KOPT-K1 (cell line): ENCODE measurements around the gene LDLRAD3.

Experiments
- H3K27ac ChIP-seq: fragments of 200-600 bp; sonication (generic); 2 replicates; pipeline ENCODE4 v1.5.1; 2016; ENCODE audit warnings: antibody characterized with exemption, mild to moderate bottlenecking, low read depth, low read length; ENCODE audit not compliant: poor library complexity, severe bottlenecking
- H3K36me3 ChIP-seq: fragments of 200-600 bp; sonication (generic); 2 replicates; pipeline ENCODE4 v1.5.1; 2017; ENCODE audit warnings: antibody characterized with exemption, mild to moderate bottlenecking, low read length, moderate library complexity; ENCODE audit not compliant: insufficient read depth
- H3K9me3 ChIP-seq: fragments of 200-600 bp; sonication (generic); 2 replicates; pipeline ENCODE4 v1.5.1; 2017; ENCODE audit warnings: antibody characterized with exemption, low read length, mild to moderate bottlenecking; ENCODE audit not compliant: insufficient read depth, poor library complexity, severe bottlenecking

Gene LDLRAD3

GRCh38 chr11:36240801-36241200 is 296.9 kb downstream of the LDLRAD3 start:
- Histone ChIP-seq H3K36me3 (no peaks in the 10 kb centered on the region), H3K27ac (no peak overlapping the region), H3K9me3 (no peaks in the 10 kb centered on the region)

GRCh38 chr11:36241497-36241896 is 297.6 kb downstream of the LDLRAD3 start:
- Histone ChIP-seq H3K36me3 (no peaks in the 10 kb centered on the region), H3K9me3 (no peaks in the 10 kb centered on the region), H3K27ac (no peak overlapping the region)

- no peaks in the 10 kb centered on the region for H3K36me3 ChIP-seq
- no peak overlapping the region for H3K27ac ChIP-seq
Observed at GRCh38 chr11:36243641-36244040, 299.8 kb downstream of the LDLRAD3 start.

GRCh38 chr11:36247493-36247892 is 303.6 kb downstream of the LDLRAD3 start:
- Histone ChIP-seq H3K9me3 (peaks cover 12% of the 10 kb centered on the region), H3K36me3 (no peaks in the 10 kb centered on the region), H3K27ac (no peak overlapping the region)

More at GRCh38 chr11:36243641-36244040, 299.8 kb downstream of the LDLRAD3 start:
- H3K9me3 ChIP-seq, result no peaks in the 10 kb centered on the region

DNA sequence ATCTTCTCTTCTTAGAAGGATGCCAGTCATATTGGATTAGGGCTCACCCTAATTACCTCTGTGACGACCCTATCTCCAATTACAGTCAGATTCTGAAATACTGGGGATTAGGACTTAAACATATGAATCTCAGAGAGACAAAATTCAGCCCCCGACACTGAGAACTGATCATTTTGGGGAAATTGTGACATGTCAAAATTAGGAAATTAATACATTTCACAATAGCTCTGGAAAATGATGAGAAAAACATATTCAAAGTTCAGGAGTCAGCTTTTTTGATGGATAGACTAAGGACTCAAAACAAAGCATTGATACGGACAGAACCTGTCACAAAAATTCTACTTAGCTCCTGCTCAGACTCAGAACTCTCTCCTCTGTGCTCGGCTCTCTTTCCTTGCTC is 304.6 kb downstream of the LDLRAD3 start:
- Histone ChIP-seq H3K36me3 (no peaks in the 10 kb centered on the region), H3K27ac (no peak overlapping the region), H3K9me3 (peaks cover 12% of the 10 kb centered on the region)

DNA sequence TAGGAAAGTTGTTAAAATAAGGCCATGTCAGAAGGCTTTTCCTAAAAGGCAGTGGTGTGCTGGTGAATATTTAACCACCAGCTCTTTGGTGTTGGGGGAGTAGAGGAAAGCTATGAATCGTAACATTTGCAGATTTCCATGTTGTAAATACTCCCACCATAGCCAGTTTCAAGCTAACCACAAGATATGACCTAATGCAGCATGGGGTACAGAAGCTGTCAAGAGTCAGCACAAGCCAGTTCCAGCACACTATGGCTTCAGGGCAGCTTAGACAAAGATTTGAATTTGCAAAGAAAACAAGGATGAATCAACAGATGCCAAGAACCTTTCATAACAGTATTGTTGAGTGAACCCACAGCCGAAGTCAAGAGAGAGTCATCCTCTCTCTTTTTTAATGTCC is 305.4 kb downstream of the LDLRAD3 start:
- no peak overlapping the region for H3K27ac ChIP-seq
- H3K36me3 ChIP-seq, result no peaks in the 10 kb centered on the region

GRCh38 chr11:36251823-36252222 is 308.0 kb downstream of the LDLRAD3 start:
- H3K36me3 ChIP-seq, result no peaks in the 10 kb centered on the region
- H3K27ac ChIP-seq, result no peak overlapping the region
- peaks cover 12% of the 10 kb centered on the region for H3K9me3 ChIP-seq

More for the DNA sequence above, 305.4 kb downstream of the LDLRAD3 start:
- peaks cover 12% of the 10 kb centered on the region for H3K9me3 ChIP-seq

DNA sequence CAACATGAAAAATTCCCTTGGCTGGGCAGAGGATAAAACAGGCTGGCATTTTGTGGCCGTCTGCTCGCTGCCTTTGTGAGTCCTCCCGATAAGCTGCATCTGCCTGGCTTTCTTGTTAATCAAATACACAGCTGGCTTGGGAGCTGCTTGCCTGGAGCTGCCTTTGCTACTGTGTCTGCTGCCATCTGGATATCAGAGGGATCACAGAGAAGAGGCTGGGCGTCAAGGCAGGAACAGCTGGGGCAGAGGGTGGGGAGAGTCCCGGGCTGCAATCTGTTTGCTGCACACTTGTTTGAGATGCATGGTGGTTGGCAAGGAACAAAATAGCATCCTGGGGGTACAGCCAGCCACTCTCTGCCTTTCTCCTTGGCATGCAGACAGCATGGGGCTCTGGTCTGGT is 309.4 kb downstream of the LDLRAD3 start:
- H3K27ac ChIP-seq, result no peak overlapping the region

DNA sequence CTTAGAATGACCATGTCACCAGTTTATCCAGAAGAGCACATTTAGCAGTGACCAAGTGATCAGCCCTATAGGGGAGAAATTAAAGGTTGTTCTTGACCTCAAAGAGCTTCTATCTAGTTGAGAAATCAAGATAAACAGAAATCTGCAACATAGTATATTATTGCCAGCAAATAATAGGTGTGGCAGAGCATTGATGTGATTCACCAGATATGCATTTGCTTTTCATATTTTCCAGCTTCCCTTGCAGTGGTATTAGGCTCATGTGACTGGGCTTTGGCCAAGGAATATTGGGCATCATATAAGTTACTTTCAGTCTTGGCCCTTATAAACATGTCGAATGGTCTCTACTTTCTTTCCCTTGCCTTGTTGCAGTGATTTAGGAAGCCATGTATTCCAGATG is 310.9 kb downstream of the LDLRAD3 start:
- Histone ChIP-seq H3K36me3 (no peaks in the 10 kb centered on the region), H3K27ac (no peak overlapping the region), H3K9me3 (peaks cover 12% of the 10 kb centered on the region)

More for the DNA sequence above, 309.4 kb downstream of the LDLRAD3 start:
- H3K9me3 ChIP-seq, result peaks cover 12% of the 10 kb centered on the region
- H3K36me3 ChIP-seq, result no peaks in the 10 kb centered on the region

- no peaks in the 10 kb centered on the region for H3K9me3 ChIP-seq
- H3K27ac ChIP-seq, result no peak overlapping the region
- H3K36me3 ChIP-seq, result no peaks in the 10 kb centered on the region
Observed at GRCh38 chr11:36257351-36257750, 313.5 kb downstream of the LDLRAD3 start.

DNA sequence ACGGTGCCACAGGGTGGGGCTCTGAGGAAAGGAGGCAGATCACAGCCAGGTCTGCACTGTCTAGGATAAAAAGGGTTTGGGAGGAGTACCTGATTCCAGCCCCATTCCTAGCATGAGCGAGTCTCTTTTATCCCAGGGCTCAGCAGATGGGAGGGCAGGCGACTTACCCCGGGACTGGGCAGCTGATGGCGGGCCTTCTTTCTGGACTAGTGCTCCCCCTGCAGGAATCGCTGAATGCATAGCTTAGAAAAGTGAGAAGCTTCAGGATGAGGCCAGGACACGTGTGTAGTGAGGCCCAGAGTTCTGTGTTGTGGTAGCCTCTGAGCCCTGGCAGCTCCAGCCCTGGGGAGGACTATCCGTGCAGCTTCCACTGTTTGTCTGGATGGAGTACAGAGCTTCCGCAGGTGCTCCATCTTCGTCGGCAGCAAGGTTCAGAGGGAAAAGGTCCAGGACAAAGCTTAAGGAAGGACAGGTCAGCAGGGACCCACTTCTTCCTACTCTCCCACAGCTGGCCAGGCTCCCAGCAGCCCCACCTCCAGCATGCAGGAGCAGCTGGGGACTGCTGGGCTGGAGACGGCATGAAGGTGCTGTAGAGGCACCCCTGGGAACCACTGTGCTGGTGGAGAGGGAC is 315.0 kb downstream of the LDLRAD3 start:
- Histone ChIP-seq H3K9me3 (no peaks in the 10 kb centered on the region), H3K36me3 (no peaks in the 10 kb centered on the region), H3K27ac (no peak overlapping the region)

DNA sequence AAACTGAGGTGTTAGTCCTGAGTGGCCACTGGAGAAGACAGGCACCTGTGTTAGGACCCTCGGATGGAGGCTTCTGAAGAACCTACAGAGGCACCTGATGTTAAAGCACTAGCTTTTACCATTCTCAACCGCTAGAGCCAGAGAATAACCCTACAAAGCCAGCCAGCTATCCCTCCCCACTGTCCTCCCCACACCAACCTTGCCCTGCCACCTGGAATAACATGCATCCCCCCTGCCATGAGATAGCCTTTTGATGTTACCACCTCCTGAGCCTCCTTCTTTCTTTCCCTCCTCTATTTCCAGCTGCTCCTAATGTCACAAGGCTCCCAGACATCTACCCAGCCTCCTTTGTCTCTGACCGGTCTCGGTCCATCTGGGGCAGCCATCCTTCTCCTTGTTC is 317.2 kb downstream of the LDLRAD3 start:
- no peaks in the 10 kb centered on the region for H3K36me3 ChIP-seq
- H3K9me3 ChIP-seq, result no peaks in the 10 kb centered on the region
- H3K27ac ChIP-seq, result no peak overlapping the region

DNA sequence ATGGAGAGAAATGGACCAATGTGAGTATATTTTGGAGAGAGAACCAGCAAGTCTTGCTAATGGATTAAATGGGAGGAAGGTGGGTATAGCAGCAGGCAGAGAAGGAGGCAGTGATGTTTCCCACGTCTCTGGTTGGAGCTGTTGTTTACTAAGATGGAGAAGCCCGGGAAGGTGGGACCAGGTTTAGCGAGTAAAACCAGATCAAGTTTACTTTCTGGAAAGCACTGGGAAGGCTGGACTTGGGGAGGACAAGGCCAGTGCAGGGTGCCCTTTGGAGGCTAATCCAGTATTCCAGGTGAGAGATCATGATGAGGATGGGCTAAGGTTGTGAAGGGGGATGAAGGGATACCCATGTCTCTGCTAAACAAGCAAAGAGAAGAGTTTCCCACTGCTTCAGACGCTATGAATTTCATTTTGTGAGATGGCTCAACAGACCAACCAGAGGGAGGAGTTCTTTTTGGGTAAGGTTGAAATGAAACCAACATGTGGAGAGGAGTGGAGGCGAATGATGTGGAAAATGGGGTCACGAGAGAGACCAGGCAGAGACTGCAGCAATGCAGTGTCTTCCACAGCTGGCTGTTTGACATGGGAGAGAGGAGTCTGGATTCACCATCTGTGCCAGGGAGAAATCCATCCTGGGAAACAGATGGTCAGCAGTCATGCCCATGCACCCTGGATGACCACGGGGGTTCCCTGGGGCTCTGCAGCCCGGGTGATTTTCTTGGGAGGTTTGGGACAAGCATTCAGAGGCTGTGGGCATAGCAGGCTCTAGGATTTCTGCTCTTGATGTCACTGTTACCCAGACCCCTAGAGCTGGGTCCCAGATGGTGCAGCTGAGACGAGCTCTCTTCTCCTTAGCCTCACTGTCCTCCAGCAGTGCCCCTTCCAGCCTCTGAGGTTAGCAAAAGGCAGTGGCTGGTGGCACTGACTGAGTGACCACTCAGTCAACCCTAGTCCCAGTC is 320.4 kb downstream of the LDLRAD3 start:
- Histone ChIP-seq H3K27ac (no peak overlapping the region), H3K36me3 (no peaks in the 10 kb centered on the region), H3K9me3 (no peaks in the 10 kb centered on the region)

- H3K27ac ChIP-seq, result no peak overlapping the region
- no peaks in the 10 kb centered on the region for H3K36me3 ChIP-seq
- no peaks in the 10 kb centered on the region for H3K9me3 ChIP-seq
Observed at GRCh38 chr11:36264973-36265344, 321.1 kb downstream of the LDLRAD3 start.

DNA sequence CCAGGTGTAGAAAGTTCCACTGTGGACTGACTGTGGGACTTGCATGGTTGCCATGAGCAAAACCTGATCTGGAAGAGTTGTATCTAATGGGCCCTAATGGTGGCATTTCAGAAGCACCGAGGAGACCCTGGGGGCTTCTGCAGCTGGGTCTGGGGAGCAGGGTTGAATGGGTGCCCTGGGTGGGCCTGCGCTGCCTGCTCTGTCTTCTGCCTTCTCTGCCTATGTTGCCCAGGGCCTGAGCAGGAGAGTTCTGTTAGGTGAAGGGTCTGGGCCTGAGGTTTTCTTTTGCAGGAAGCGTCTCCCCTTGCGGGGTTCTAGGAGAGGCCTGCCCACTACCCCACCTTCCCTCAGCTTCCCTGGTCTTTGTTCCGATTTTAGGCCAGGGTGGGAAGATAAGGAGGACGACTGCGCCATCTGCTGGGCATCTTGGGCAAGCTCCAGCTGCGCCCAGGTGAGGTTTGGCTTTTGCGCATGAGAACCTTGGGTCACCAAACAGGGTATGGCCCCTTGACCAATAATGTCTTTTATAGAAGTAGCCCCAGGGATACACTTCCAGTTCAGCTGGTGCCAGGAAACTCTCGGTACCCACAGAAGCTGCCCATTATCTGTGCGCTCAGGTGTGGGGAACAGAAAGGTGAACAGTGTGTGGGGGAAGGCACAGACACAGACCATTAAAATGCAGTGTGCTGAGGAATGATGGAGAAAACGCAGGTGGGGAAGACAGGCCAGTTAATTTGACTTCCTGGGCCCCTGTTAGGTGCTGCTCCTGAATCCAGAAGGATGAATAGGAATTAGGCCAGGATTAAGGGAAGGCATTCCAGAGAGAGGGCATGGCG is 322.1 kb downstream of the LDLRAD3 start:
- no peak overlapping the region for H3K27ac ChIP-seq
- no peaks in the 10 kb centered on the region for H3K36me3 ChIP-seq
- no peaks in the 10 kb centered on the region for H3K9me3 ChIP-seq
